ENCODE results near the gene UNC80.

UNC80 gene

DNA sequence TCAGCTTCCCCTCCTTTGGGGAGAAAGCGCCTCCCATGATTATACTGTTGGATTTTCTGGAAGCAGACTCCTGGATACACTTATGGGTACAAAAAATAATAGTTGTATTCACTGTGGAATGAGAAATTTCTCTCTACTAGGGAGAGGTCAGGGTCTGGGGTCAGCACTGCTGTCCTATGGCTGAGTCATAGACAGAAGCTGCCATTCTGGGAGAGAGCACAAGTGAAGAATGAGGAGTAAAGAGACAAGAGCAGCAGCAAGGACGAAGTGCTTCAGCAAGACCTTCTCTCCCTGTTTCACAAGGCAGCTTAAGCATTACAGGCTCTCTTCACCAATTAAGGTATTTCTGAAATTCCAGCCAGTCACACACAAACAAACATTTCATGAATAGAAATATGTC, 10.1 kb upstream of the UNC80 start:
- H3K27ac ChIP-seq: no peak overlapping the region
- no peak for TF ChIP-seq CTCF (IDR thresholded peaks at IDR 0.05)
- TF ChIP-seq ZFX (IDR thresholded peaks at IDR 0.05; ENCODE audit: borderline replicate concordance): no peak

DNA sequence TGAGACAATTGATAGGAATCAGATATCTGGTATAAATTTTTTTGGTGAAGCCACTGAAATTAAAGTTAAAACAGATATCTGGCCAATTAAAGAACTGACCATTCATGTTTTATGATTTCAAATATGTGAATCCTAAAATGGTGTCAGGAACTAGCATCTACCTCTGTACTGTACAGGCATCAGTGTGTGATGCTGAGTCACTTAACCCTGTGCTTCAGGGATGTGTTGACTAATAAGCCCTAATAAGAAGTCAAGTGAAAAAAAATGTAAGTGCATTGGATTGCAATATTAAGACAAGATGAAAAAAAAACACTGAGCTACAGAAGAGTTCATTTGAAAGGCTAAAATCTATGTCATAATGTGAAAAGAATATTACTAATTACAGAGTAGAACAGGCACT, 9.1 kb upstream of the UNC80 start:
- H3K27ac ChIP-seq: no peak overlapping the region
- TF ChIP-seq CTCF (IDR thresholded peaks at IDR 0.05) (no peak), ZFX (IDR thresholded peaks at IDR 0.05; ENCODE audit: borderline replicate concordance) (no peak)

DNA sequence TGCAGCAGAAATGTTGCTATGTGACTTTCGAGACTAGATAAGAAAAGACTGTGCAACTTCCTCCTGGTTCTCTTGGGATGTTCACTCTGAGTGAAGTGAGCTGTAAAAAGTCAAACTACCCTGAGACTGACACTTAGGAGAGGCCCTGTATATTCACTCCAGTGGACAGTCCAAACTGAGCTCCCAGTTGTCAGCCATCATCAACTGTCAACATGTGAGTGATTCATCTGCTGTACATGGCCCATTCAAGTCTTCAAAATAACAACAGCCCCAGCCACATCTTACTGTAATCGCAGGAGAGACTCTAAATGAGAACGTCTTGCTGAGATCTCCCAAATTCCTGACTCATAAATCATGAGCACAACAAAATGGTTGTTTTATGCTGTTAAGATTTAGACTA, 8.5 kb upstream of the UNC80 start:
- TF ChIP-seq CTCF (IDR thresholded peaks at IDR 0.05) (no peak), ZFX (IDR thresholded peaks at IDR 0.05; ENCODE audit: borderline replicate concordance) (no peak)
- no peak overlapping the region for H3K27ac ChIP-seq

- TF ChIP-seq ZFX (IDR thresholded peaks at IDR 0.05; ENCODE audit: borderline replicate concordance): no peak
- no peak for TF ChIP-seq CTCF (IDR thresholded peaks at IDR 0.05)
- no peak overlapping the region for H3K27ac ChIP-seq
Measured at GRCh38 chr2:209766613-209767012, 5.0 kb upstream of the UNC80 start.

DNA sequence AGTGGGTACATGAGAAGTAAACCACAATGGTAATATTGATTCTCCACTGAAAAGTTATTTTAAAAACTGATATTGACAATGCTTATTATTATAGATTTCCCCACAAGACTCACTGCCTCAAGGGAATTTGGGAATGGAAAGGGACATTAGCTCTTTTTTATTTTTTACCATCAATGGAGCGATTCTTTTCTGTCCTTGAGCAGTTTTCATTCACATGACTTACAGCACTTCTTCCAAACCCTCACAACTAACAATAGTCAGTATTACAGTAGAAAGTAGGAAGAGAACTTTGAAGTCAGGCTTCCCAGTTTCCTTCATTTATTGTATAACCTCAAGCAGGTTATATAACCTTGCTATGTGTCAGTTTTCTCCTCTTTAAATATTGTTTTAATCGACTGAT, 4.3 kb upstream of the UNC80 start:
- TF ChIP-seq CTCF (IDR thresholded peaks at IDR 0.05) (no peak), ZFX (IDR thresholded peaks at IDR 0.05; ENCODE audit: borderline replicate concordance) (no peak)
- no peak overlapping the region for H3K27ac ChIP-seq

GRCh38 chr2:209768557-209768956, 3.1 kb upstream of the UNC80 start:
- H3K27ac ChIP-seq: no peak overlapping the region

GRCh38 chr2:209772290-209772685, 656 bp downstream of the UNC80 start:
- TF ChIP-seq ZFX (IDR thresholded peaks at IDR 0.05; ENCODE audit: borderline replicate concordance) (no peak), CTCF (IDR thresholded peaks at IDR 0.05) (0 out of 2 replicates have a peak, but pooled peaks have one; percentile 1)
- H3K27ac ChIP-seq: peak overlapping the region; percentile 64

More at GRCh38 chr2:209768557-209768956, 3.1 kb upstream of the UNC80 start:
- TF ChIP-seq CTCF (IDR thresholded peaks at IDR 0.05) (no peak), ZFX (IDR thresholded peaks at IDR 0.05; ENCODE audit: borderline replicate concordance) (no peak)
